ENCODE measurements around the gene PLAC8.

PLAC8 gene

DNA sequence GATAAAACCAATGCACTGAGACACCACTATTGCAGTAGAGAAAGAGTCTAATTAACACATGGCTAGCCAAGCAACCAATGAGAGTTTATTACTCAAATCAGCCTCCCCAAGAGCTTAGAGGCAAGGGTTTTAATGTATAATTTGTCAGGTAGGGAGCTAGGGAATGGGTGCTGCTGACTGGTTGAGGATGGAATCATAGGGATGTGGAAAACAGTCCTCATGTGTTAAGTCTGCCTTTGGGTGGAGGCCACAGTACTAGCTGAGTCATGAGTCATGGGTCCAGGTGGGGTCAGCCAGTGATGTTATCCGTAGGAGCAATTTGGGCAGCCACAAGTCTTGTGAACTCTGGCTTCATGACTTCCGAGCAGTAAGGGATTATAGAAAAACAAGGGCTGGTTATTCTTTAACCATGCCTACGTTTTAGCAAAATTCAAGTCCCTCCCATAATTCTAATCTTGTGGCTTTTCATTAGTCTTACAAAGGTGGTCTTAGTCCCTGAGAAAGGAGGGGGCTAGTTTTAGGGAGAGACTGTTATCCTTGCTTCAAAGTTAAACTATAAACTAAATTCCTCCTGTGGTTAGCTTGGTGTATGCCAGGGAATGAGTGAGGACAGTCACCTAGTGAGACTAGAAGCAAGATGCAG, 25.1 kb upstream of the PLAC8 start:
- Histone ChIP-seq H2BK15ac (ENCODE audit: low read depth, poor library complexity, severe bottlenecking) (no peak overlapping the region), H3K4me3 (ENCODE audit: insufficient read depth in 1 of 2, low read depth in 1 of 2, low read length in 2 of 2) (no peak overlapping the region), H3K9ac (ENCODE audit: low read length) (no peak overlapping the region), H2BK5ac (ENCODE audit: low read depth, low read length, poor library complexity, severe bottlenecking) (no peak overlapping the region), H4K8ac (ENCODE audit: low read length) (no peak overlapping the region), H3K4me2 (ENCODE audit: low read length, poor library complexity, severe bottlenecking) (no peak overlapping the region), H3K4me1 (ENCODE audit: control insufficient read depth, insufficient read depth, low read depth, low read length) (peaks cover 2% of the 10 kb centered on the region), H3K36me3 (ENCODE audit: control insufficient read depth in 1 of 2, insufficient read depth in 2 of 2, low read depth in 1 of 2, low read length in 2 of 2) (peaks cover 0 to 3% of the 10 kb centered on the region in 2 experiments), H3K9me3 (ENCODE audit: control insufficient read depth, low read length) (peaks cover 12% of the 10 kb centered on the region), H3K23ac (ENCODE audit: low read length in 2 of 2) (no peak overlapping the region), H2BK120ac (ENCODE audit: low read depth, low read length) (no peak overlapping the region), H3K18ac (ENCODE audit: low read depth in 1 of 2, low read length in 2 of 2) (no peak overlapping the region), H3K27ac (ENCODE audit: low read length, poor library complexity, severe bottlenecking) (peak overlapping the region; percentile 87), H2AK5ac (ENCODE audit: low read length, severe bottlenecking) (no peak overlapping the region), H3K14ac (ENCODE audit: low read length in 2 of 2) (no peak overlapping the region), H2AFZ (ENCODE audit: low read depth, low read length) (no peak overlapping the region), H3K27me3 (ENCODE audit: control insufficient read depth in 1 of 2, insufficient read depth in 1 of 2, low read length in 2 of 2) (no peaks in the 10 kb centered on the region), H2BK12ac (ENCODE audit: low read length in 2 of 2) (no peak overlapping the region), H3K4ac (ENCODE audit: low read depth in 1 of 2, low read length in 2 of 2) (no peak overlapping the region), H4K91ac (ENCODE audit: low read length) (no peak overlapping the region), H3K79me1 (replicated peaks; ENCODE audit: low read length, poor library complexity, severe bottlenecking) (no peaks in the 10 kb centered on the region)
- no peak for DNase-seq
- WGBS, result 75% methylated on average over 1 of the region's 3 CpGs

DNA sequence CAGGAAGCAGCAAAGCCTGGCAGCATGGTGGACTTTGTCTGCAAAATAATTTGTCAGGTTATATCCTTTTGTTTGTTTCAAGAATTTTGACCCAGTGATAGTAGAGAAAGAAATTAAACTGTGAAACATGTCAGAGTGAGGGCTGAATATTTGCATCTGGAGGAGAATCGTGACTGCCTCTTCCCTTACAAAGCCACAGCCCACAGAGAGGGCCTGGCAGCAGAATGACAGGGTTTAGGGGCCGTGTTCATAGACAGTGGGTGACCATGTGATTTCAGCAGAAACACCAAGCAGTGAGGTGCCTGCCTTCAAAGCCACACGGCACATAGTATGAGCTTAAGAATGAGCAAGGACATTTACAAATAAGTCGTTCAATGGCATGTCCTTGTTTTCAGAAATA, 24.4 kb upstream of the PLAC8 start:
- H3K4ac ChIP-seq (ENCODE audit: low read depth in 1 of 2, low read length in 2 of 2), result no peak overlapping the region
- peaks cover 0 to 3% of the 10 kb centered on the region in 2 experiments for H3K36me3 ChIP-seq (ENCODE audit: control insufficient read depth in 1 of 2, insufficient read depth in 2 of 2, low read depth in 1 of 2, low read length in 2 of 2)
- H3K18ac ChIP-seq (ENCODE audit: low read depth in 1 of 2, low read length in 2 of 2), result no peak overlapping the region
- H2AFZ ChIP-seq (ENCODE audit: low read depth, low read length), result no peak overlapping the region
- no peaks in the 10 kb centered on the region for H3K27me3 ChIP-seq (ENCODE audit: control insufficient read depth in 1 of 2, insufficient read depth in 1 of 2, low read length in 2 of 2)
- no peak overlapping the region for H2BK12ac ChIP-seq (ENCODE audit: low read length in 2 of 2)
- peaks cover 2% of the 10 kb centered on the region for H3K4me1 ChIP-seq (ENCODE audit: control insufficient read depth, insufficient read depth, low read depth, low read length)
- H3K79me1 ChIP-seq (replicated peaks; ENCODE audit: low read length, poor library complexity, severe bottlenecking), result no peaks in the 10 kb centered on the region
- peak overlapping the region; percentile 87 for H3K27ac ChIP-seq (ENCODE audit: low read length, poor library complexity, severe bottlenecking)
- H2BK5ac ChIP-seq (ENCODE audit: low read depth, low read length, poor library complexity, severe bottlenecking), result no peak overlapping the region
- H3K9ac ChIP-seq (ENCODE audit: low read length), result no peak overlapping the region
- whole genome bisulfite sequencing, result 85% methylated on average over 4 of the region's 4 CpGs
- H2BK120ac ChIP-seq (ENCODE audit: low read depth, low read length), result no peak overlapping the region
- H4K8ac ChIP-seq (ENCODE audit: low read length), result no peak overlapping the region
- no peak overlapping the region for H3K23ac ChIP-seq (ENCODE audit: low read length in 2 of 2)
- no peak overlapping the region for H3K4me3 ChIP-seq (ENCODE audit: insufficient read depth in 1 of 2, low read depth in 1 of 2, low read length in 2 of 2)
- peak overlapping the region; percentile 10 for H2AK5ac ChIP-seq (ENCODE audit: low read length, severe bottlenecking)
- DNase-seq, result no peak
- no peak overlapping the region for H3K14ac ChIP-seq (ENCODE audit: low read length in 2 of 2)
- no peak overlapping the region for H2BK15ac ChIP-seq (ENCODE audit: low read depth, poor library complexity, severe bottlenecking)
- H3K4me2 ChIP-seq (ENCODE audit: low read length, poor library complexity, severe bottlenecking), result no peak overlapping the region
- peaks cover 12% of the 10 kb centered on the region for H3K9me3 ChIP-seq (ENCODE audit: control insufficient read depth, low read length)
- H4K91ac ChIP-seq (ENCODE audit: low read length), result no peak overlapping the region

DNA sequence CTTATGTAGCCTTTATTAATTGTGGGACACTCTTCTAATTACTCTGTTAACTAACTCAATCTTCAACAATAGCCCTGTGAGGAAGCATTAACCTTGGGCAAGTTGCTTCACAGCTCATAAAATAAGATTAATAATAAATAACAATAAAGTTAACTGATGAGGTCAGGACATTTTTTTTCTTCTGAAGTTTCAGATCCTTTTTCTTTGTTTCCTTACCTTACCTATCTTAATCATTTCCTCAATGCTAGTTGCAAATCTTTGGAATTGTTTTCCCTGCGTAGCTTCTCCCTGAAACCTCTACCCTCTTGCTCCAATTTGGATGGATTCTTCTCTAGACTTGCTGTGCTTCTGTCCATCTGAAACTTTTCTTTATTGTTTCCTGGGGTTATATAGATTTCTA, 17.5 kb upstream of the PLAC8 start:
- WGBS, result 100% methylated on average over 1 of the region's 1 CpG
- no peak overlapping the region for H2BK15ac ChIP-seq (ENCODE audit: low read depth, poor library complexity, severe bottlenecking)

DNA sequence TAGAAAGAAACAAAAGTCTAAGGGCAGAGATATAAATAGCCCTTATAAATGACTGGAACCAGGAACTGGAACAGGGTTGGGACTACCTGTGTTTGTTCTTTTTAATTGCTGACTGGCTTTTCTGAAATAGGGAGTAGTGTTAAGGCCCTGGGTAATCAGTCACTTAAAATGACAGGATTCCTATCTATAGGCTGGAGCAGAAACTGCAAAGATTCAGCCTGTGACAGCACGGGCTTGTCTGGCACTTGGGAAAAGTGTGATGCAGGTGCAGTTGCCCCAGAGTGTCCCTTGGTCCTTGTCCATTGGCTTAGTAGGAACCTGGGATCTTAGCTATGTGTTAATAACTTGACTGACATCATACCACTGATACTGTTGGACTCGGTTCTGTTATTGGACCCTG, 14.7 kb upstream of the PLAC8 start:
- no peak overlapping the region for H3K27ac ChIP-seq (ENCODE audit: low read length, poor library complexity, severe bottlenecking)
- peak overlapping the region; percentile 97 for H2AK5ac ChIP-seq (ENCODE audit: low read length, severe bottlenecking)
- H4K8ac ChIP-seq (ENCODE audit: low read length), result no peak overlapping the region
- 94% methylated on average over 2 of the region's 2 CpGs for WGBS
- no peak overlapping the region for H4K91ac ChIP-seq (ENCODE audit: low read length)
- no peak overlapping the region for H3K18ac ChIP-seq (ENCODE audit: low read depth in 1 of 2, low read length in 2 of 2)
- no peaks in the 10 kb centered on the region for H3K79me1 ChIP-seq (replicated peaks; ENCODE audit: low read length, poor library complexity, severe bottlenecking)
- no peak overlapping the region for H2BK15ac ChIP-seq (ENCODE audit: low read depth, poor library complexity, severe bottlenecking)
- H3K4me2 ChIP-seq (ENCODE audit: low read length, poor library complexity, severe bottlenecking), result no peak overlapping the region
- H3K4ac ChIP-seq (ENCODE audit: low read depth in 1 of 2, low read length in 2 of 2), result no peak overlapping the region
- no peak overlapping the region for H3K14ac ChIP-seq (ENCODE audit: low read length in 2 of 2)
- no peaks in the 10 kb centered on the region for H3K27me3 ChIP-seq (ENCODE audit: control insufficient read depth in 1 of 2, insufficient read depth in 1 of 2, low read length in 2 of 2)
- H2BK5ac ChIP-seq (ENCODE audit: low read depth, low read length, poor library complexity, severe bottlenecking), result no peak overlapping the region
- no peaks in the 10 kb centered on the region for H3K4me1 ChIP-seq (ENCODE audit: control insufficient read depth, insufficient read depth, low read depth, low read length)
- H3K23ac ChIP-seq (ENCODE audit: low read length in 2 of 2), result no peak overlapping the region
- H3K9ac ChIP-seq (ENCODE audit: low read length), result no peak overlapping the region
- no peak overlapping the region for H2AFZ ChIP-seq (ENCODE audit: low read depth, low read length)
- H3K9me3 ChIP-seq (ENCODE audit: control insufficient read depth, low read length), result no peaks in the 10 kb centered on the region
- peak overlapping the region; percentile 3 for H2BK120ac ChIP-seq (ENCODE audit: low read depth, low read length)
- H2BK12ac ChIP-seq (ENCODE audit: low read length in 2 of 2), result no peak overlapping the region
- H3K4me3 ChIP-seq (ENCODE audit: insufficient read depth in 1 of 2, low read depth in 1 of 2, low read length in 2 of 2), result no peak overlapping the region
- no peak for DNase-seq
- no peaks in the 10 kb centered on the region for H3K36me3 ChIP-seq (ENCODE audit: control insufficient read depth in 1 of 2, insufficient read depth in 2 of 2, low read depth in 1 of 2, low read length in 2 of 2)

More for the DNA sequence above, 17.5 kb upstream of the PLAC8 start:
- no peak overlapping the region for H3K14ac ChIP-seq (ENCODE audit: low read length in 2 of 2)
- no peak overlapping the region for H2AFZ ChIP-seq (ENCODE audit: low read depth, low read length)
- no peak overlapping the region for H3K23ac ChIP-seq (ENCODE audit: low read length in 2 of 2)
- H3K4me2 ChIP-seq (ENCODE audit: low read length, poor library complexity, severe bottlenecking), result no peak overlapping the region
- no peak overlapping the region for H2BK120ac ChIP-seq (ENCODE audit: low read depth, low read length)
- no peak overlapping the region for H3K27ac ChIP-seq (ENCODE audit: low read length, poor library complexity, severe bottlenecking)
- H3K4ac ChIP-seq (ENCODE audit: low read depth in 1 of 2, low read length in 2 of 2), result no peak overlapping the region
- no peak overlapping the region for H4K8ac ChIP-seq (ENCODE audit: low read length)
- H3K36me3 ChIP-seq (ENCODE audit: control insufficient read depth in 1 of 2, insufficient read depth in 2 of 2, low read depth in 1 of 2, low read length in 2 of 2), result no peaks in the 10 kb centered on the region
- no peak overlapping the region for H3K18ac ChIP-seq (ENCODE audit: low read depth in 1 of 2, low read length in 2 of 2)
- no peak overlapping the region for H4K91ac ChIP-seq (ENCODE audit: low read length)
- DNase-seq, result no peak
- H2BK12ac ChIP-seq (ENCODE audit: low read length in 2 of 2), result no peak overlapping the region
- no peaks in the 10 kb centered on the region for H3K27me3 ChIP-seq (ENCODE audit: control insufficient read depth in 1 of 2, insufficient read depth in 1 of 2, low read length in 2 of 2)
- no peak overlapping the region for H3K9ac ChIP-seq (ENCODE audit: low read length)
- H3K9me3 ChIP-seq (ENCODE audit: control insufficient read depth, low read length), result no peaks in the 10 kb centered on the region
- no peak overlapping the region for H2BK5ac ChIP-seq (ENCODE audit: low read depth, low read length, poor library complexity, severe bottlenecking)
- H3K79me1 ChIP-seq (replicated peaks; ENCODE audit: low read length, poor library complexity, severe bottlenecking), result no peaks in the 10 kb centered on the region
- no peak overlapping the region for H2AK5ac ChIP-seq (ENCODE audit: low read length, severe bottlenecking)
- H3K4me3 ChIP-seq (ENCODE audit: insufficient read depth in 1 of 2, low read depth in 1 of 2, low read length in 2 of 2), result no peak overlapping the region
- H3K4me1 ChIP-seq (ENCODE audit: control insufficient read depth, insufficient read depth, low read depth, low read length), result no peaks in the 10 kb centered on the region
